HEK293 (cell line): ENCODE data around the gene DST.

ENCODE experiments used
- CTCF ChIA-PET: fragments of 350-600 bp; formaldehyde crosslinking; extraction: SDS; loops from one replicate; lab custom pipeline; 2021; ENCODE audit warnings: antibody characterized with exemption; lab: Yijun Ruan, JAX
- POLR2A ChIA-PET: fragments of 300-600 bp; formaldehyde crosslinking; extraction: SDS; loops from one replicate; lab custom pipeline; 2020; ENCODE audit warnings: antibody characterized with exemption, inconsistent platforms; lab: Yijun Ruan, JAX
- H3K27ac ChIP-seq: fragments of 200-500 bp; sonication (Bioruptor generic); 2 replicates; pipeline ENCODE4 v1.5.1; 2014; ENCODE audit warnings: low read depth, low read length, control low read depth, inconsistent platforms; ENCODE audit errors: extremely low read depth
- H3K36me3 ChIP-seq, 2 experiments: fragments of 200-500 bp in 1 of 2; sonication (Bioruptor generic) in 1 of 2; 1 replicate in 1 of 2; 2 replicates in 1 of 2; pipeline ENCODE4 v1.5.1; 2014 to 2017; ENCODE audit warnings: inconsistent platforms in 2 of 2, low read length in 2 of 2; ENCODE audit not compliant: control insufficient read depth in 2 of 2, insufficient read depth in 1 of 2
- H3K4me1 ChIP-seq: fragments of 200-500 bp; sonication (Bioruptor generic); 2 replicates; pipeline ENCODE4 v1.5.1; 2014; ENCODE audit warnings: mild to moderate bottlenecking, low read length, inconsistent platforms; ENCODE audit not compliant: control insufficient read depth, insufficient read depth
- H3K4me3 ChIP-seq: 2 replicates; pipeline ENCODE4 v1.5.1; 2011; ENCODE audit warnings: low read depth, mild to moderate bottlenecking, control low read depth, low read length, moderate library complexity
- H3K9me3 ChIP-seq: fragments of 200-500 bp; sonication (Bioruptor generic); 2 replicates; pipeline ENCODE4 v1.5.1; 2014; ENCODE audit warnings: low read depth, low read length, inconsistent platforms; ENCODE audit not compliant: control insufficient read depth, insufficient read depth
- EGR2 ChIP-seq: fragments of 450-650 bp; formaldehyde crosslinking; IDR thresholded peaks from 2 replicates; pipeline ENCODE4 v1.5.1; 2016; ENCODE audit warnings: low read depth, missing biosample characterization, missing genetic modification characterization
- KLF7 ChIP-seq: fragments of 450-650 bp; formaldehyde crosslinking; IDR thresholded peaks from 2 replicates; pipeline ENCODE4 v1.5.1; 2016; ENCODE audit warnings: missing biosample characterization, missing genetic modification characterization, borderline replicate concordance
- OSR2 ChIP-seq: fragments of 450-650 bp; formaldehyde crosslinking; IDR thresholded peaks from 2 replicates; pipeline ENCODE4 v1.5.1; 2016; ENCODE audit warnings: missing biosample characterization, missing genetic modification characterization
- PRDM1 ChIP-seq: fragments of 450-650 bp; formaldehyde crosslinking; IDR thresholded peaks from 2 replicates; pipeline ENCODE4; 2016; ENCODE audit warnings: missing biosample characterization, missing genetic modification characterization
- ZBTB48 ChIP-seq: fragments of 450-650 bp; formaldehyde crosslinking; IDR thresholded peaks from 2 replicates; pipeline ENCODE4 v1.5.1; 2016; ENCODE audit warnings: missing biosample characterization, missing genetic modification characterization
- ZFP41 ChIP-seq: fragments of 450-650 bp; formaldehyde crosslinking; IDR thresholded peaks from 2 replicates; pipeline ENCODE4 v1.5.1; 2016; ENCODE audit warnings: missing biosample characterization, missing genetic modification characterization, borderline replicate concordance
- ZNF19 ChIP-seq: fragments of 450-650 bp; formaldehyde crosslinking; IDR thresholded peaks from 2 replicates; pipeline ENCODE4; 2016; ENCODE audit warnings: missing biosample characterization, missing genetic modification characterization, low read depth
- ZNF221 ChIP-seq: fragments of 450-650 bp; formaldehyde crosslinking; IDR thresholded peaks from 2 replicates; pipeline ENCODE4 v1.5.1; 2017; ENCODE audit warnings: missing biosample characterization, missing genetic modification characterization, borderline replicate concordance
- ZNF248 ChIP-seq: fragments of 450-650 bp; formaldehyde crosslinking; IDR thresholded peaks from 2 replicates; pipeline ENCODE4 v1.5.1; 2017; ENCODE audit warnings: missing biosample characterization, missing genetic modification characterization
- ZNF302 ChIP-seq: fragments of 450-650 bp; formaldehyde crosslinking; IDR thresholded peaks from 2 replicates; pipeline ENCODE4 v1.5.1; 2016; ENCODE audit warnings: missing biosample characterization, missing genetic modification characterization, low read depth
- ZNF391 ChIP-seq: fragments of 450-650 bp; formaldehyde crosslinking; IDR thresholded peaks from 2 replicates; pipeline ENCODE4 v1.5.1; 2016; ENCODE audit warnings: low read depth, missing biosample characterization, missing genetic modification characterization, borderline replicate concordance
- ZNF707 ChIP-seq: fragments of 450-650 bp; formaldehyde crosslinking; IDR thresholded peaks from 2 replicates; pipeline ENCODE4 v1.5.1; 2016; ENCODE audit warnings: missing biosample characterization, missing genetic modification characterization
- ZNF785 ChIP-seq: fragments of 450-650 bp; formaldehyde crosslinking; IDR thresholded peaks from 2 replicates; pipeline ENCODE4 v1.5.1; 2016; ENCODE audit warnings: missing biosample characterization, missing genetic modification characterization
- ZNF843 ChIP-seq: fragments of 450-650 bp; formaldehyde crosslinking; IDR thresholded peaks from 2 replicates; pipeline ENCODE4 v1.5.1; 2016; ENCODE audit warnings: missing biosample characterization, missing genetic modification characterization
- ZSCAN16 ChIP-seq: fragments of 450-650 bp; formaldehyde crosslinking; IDR thresholded peaks from 2 replicates; pipeline ENCODE4 v1.5.1; 2016; ENCODE audit warnings: missing biosample characterization, missing genetic modification characterization
- ZSCAN23 ChIP-seq: fragments of 450-650 bp; formaldehyde crosslinking; IDR thresholded peaks from 2 replicates; pipeline ENCODE4 v1.5.1; 2016; ENCODE audit warnings: missing biosample characterization, missing genetic modification characterization
- TF ChIP-seq, protein P1 (sequence below): fragments of 450-650 bp; formaldehyde crosslinking; IDR thresholded peaks from 2 replicates; pipeline ENCODE4 v1.5.1; 2016; ENCODE audit warnings: missing biosample characterization, missing genetic modification characterization
- TF ChIP-seq, protein P2 (sequence below): fragments of 450-650 bp; formaldehyde crosslinking; IDR thresholded peaks from 2 replicates; pipeline ENCODE4 v1.5.1; 2016; ENCODE audit warnings: missing biosample characterization, missing genetic modification characterization
- TF ChIP-seq, protein P3 (sequence below): fragments of 450-650 bp; formaldehyde crosslinking; IDR thresholded peaks from 2 replicates; pipeline ENCODE4 v1.5.1; 2016; ENCODE audit warnings: missing biosample characterization, missing genetic modification characterization

DST gene

DNA sequence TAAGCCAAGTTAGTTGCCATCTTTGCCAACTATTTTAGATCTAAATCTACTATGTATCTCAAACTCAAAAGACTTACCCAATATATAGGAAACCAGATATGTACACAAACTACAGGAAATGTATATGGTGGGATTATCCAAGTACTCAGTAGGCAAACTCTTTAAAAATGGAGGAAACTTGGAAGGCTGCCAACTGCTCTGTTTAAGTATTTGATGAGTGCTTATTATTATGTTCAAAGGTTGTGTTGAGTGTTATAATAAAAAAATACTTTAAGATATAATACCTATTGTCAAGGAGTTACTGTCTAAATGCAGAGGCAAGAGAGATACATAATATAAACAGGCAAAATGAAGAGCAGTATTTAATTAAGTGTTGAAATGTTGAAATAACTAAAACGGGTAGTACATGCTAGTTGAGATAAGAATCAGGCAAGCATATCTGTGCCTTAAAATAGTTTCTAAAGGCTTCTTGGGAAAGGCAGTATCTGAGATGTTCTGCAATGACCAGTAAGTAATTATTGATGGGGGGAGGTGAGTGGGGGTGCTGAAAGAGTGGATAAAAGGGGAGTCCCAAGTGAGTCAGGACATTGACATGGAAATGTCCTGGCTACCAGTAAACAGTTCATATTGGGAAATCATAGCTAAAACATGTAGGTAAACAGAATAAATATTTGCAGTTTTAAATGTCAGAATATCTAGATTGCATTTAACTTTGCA, 6.5 kb upstream of the DST start (continued):
- TF ChIP-seq, protein P1, sequence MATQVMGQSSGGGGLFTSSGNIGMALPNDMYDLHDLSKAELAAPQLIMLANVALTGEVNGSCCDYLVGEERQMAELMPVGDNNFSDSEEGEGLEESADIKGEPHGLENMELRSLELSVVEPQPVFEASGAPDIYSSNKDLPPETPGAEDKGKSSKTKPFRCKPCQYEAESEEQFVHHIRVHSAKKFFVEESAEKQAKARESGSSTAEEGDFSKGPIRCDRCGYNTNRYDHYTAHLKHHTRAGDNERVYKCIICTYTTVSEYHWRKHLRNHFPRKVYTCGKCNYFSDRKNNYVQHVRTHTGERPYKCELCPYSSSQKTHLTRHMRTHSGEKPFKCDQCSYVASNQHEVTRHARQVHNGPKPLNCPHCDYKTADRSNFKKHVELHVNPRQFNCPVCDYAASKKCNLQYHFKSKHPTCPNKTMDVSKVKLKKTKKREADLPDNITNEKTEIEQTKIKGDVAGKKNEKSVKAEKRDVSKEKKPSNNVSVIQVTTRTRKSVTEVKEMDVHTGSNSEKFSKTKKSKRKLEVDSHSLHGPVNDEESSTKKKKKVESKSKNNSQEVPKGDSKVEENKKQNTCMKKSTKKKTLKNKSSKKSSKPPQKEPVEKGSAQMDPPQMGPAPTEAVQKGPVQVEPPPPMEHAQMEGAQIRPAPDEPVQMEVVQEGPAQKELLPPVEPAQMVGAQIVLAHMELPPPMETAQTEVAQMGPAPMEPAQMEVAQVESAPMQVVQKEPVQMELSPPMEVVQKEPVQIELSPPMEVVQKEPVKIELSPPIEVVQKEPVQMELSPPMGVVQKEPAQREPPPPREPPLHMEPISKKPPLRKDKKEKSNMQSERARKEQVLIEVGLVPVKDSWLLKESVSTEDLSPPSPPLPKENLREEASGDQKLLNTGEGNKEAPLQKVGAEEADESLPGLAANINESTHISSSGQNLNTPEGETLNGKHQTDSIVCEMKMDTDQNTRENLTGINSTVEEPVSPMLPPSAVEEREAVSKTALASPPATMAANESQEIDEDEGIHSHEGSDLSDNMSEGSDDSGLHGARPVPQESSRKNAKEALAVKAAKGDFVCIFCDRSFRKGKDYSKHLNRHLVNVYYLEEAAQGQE (tag by site-specific recombination): no peak
- no peak for TF ChIP-seq ZBTB48 (tag by site-specific recombination)
- TF ChIP-seq PRDM1 (tag by site-specific recombination): no peak
- TF ChIP-seq OSR2 (tag by site-specific recombination): 0 out of 2 replicates have a peak, but pooled peaks have one; percentile 27
- no peak for TF ChIP-seq ZNF843 (tag by site-specific recombination)

DNA sequence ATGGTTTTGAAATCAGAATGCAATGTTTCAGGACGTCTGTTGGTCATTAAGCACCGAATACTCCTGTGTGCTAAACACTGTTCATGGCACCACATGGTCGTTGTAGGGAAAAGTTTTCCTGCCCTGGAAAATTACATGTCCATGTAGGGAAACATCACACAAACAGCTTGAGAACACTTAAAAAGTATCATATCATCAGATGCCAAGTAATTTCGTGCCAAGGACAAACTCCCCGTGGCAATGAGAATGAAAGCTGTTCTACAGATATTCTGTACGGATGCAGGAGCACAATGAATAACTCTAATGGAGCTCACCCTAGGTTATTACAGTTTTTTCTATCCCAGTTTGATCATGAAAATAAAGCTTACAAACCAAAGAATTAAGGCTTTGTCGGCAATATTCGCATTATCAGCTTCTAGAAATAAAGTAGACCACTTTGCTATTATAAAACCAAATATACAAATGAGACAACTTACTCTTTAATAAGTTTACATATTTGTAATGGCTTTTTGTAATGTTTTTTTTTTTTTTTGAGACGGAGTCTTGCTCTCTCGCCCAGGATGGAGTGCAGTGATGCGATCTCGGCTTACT, 4.6 kb upstream of the DST start:
- ChIA-PET POLR2A (no interaction called here), CTCF (interaction anchor here (0.6 to 1.9 kb wide), 9 partner anchors 9 to 666 kb away, joined by 3 to 6 read pairs (median 3); no protein-coding TSS in a partner anchor)
- H3K4me1 ChIP-seq: peaks cover 17% of the 10 kb centered on the region
- H3K36me3 ChIP-seq: peaks cover 4 to 31% of the 10 kb centered on the region in 2 experiments
- TF ChIP-seq ZNF391 (tag by site-specific recombination) (no peak), ZFP41 (tag by site-specific recombination) (no peak)
- no peak overlapping the region for H3K27ac ChIP-seq
- no peak overlapping the region for H3K4me3 ChIP-seq
- no peaks in the 10 kb centered on the region for H3K9me3 ChIP-seq

DNA sequence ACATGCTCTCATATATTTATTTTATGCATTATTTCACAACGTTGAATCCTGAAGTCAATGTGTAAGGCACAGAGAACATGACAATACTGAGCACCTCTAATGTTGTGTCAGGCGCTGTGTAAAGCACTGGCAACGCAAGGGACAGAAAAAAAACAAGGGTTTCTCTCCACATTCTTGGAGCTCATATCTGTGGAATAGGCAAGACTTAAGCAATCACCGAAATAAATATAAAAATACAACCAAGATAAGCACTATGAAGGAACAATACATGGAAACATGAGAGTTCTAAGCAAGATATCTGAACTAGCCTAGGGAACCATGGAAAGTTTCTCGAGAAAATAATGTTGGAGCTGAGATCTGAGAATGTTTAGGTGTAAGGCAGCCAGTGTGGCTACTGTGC, 1.7 kb upstream of the DST start:
- Histone ChIP-seq H3K27ac (no peak overlapping the region), H3K4me1 (peaks cover 8% of the 10 kb centered on the region), H3K4me3 (no peak overlapping the region), H3K9me3 (no peaks in the 10 kb centered on the region), H3K36me3 (peaks cover 10 to 42% of the 10 kb centered on the region in 2 experiments)
- TF ChIP-seq ZNF221 (tag by site-specific recombination): no peak
- TF ChIP-seq, protein P2, sequence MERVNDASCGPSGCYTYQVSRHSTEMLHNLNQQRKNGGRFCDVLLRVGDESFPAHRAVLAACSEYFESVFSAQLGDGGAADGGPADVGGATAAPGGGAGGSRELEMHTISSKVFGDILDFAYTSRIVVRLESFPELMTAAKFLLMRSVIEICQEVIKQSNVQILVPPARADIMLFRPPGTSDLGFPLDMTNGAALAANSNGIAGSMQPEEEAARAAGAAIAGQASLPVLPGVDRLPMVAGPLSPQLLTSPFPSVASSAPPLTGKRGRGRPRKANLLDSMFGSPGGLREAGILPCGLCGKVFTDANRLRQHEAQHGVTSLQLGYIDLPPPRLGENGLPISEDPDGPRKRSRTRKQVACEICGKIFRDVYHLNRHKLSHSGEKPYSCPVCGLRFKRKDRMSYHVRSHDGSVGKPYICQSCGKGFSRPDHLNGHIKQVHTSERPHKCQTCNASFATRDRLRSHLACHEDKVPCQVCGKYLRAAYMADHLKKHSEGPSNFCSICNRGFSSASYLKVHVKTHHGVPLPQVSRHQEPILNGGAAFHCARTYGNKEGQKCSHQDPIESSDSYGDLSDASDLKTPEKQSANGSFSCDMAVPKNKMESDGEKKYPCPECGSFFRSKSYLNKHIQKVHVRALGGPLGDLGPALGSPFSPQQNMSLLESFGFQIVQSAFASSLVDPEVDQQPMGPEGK (tag by site-specific recombination): no peak
- POLR2A ChIA-PET: no interaction called here
- CTCF ChIA-PET: interaction anchor here (0.9 to 2.4 kb wide), 8 partner anchors 9 to 311 kb away, joined by 3 to 17 read pairs (median 3); no protein-coding TSS in a partner anchor

DNA sequence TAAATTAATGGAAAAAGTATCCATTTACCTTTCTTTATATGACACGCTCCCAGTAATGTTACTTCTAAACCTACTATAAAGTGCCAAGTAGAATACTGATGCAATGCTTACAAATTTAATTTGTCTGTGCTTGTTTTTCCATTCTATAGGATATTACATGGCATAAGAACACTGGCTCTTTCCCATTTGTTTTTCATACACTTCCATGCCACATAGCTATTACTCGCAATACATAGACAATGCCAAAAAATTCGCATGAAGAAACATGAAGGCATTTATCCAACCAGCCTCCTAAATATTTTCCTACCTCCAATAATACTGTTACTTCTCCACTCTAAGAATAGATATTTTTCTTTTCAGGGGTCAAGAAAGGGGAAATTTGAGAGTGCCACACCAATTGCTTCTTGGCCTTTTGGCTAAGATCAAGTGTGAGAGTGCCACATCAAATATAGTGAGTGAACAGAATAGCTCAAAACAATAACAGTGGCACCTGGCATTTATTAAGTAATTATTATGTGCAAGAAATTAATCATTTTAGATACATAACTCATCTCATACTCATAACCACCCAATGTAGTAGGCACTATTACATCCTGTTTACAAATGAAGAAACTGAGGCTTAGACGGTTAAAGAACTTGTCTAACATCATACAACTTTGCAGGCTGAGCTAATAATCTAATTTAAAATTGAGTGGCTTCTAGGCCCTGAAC, 845 bp upstream of the DST start:
- H3K27ac ChIP-seq: no peak overlapping the region
- H3K4me3 ChIP-seq: no peak overlapping the region
- CTCF ChIA-PET: interaction anchor here (0.6 to 2.4 kb wide), 13 partner anchors 8 to 352 kb away, joined by 3 to 17 read pairs (median 3); no protein-coding TSS in a partner anchor
- POLR2A ChIA-PET: no interaction called here
- peaks cover 16 to 48% of the 10 kb centered on the region in 2 experiments for H3K36me3 ChIP-seq
- H3K9me3 ChIP-seq: no peaks in the 10 kb centered on the region
- no peaks in the 10 kb centered on the region for H3K4me1 ChIP-seq
- TF ChIP-seq ZNF785 (tag by site-specific recombination): no peak
- TF ChIP-seq ZNF302 (tag by site-specific recombination): no peak
- no peak for TF ChIP-seq ZNF707 (tag by site-specific recombination)
- TF ChIP-seq EGR2 (tag by site-specific recombination): no peak
- no peak for TF ChIP-seq ZSCAN16 (tag by site-specific recombination)
- TF ChIP-seq, protein P3, sequence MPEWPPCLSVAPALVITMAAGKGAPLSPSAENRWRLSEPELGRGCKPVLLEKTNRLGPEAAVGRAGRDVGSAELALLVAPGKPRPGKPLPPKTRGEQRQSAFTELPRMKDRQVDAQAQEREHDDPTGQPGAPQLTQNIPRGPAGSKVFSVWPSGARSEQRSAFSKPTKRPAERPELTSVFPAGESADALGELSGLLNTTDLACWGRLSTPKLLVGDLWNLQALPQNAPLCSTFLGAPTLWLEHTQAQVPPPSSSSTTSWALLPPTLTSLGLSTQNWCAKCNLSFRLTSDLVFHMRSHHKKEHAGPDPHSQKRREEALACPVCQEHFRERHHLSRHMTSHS (tag by site-specific recombination): no peak
- no peak for TF ChIP-seq KLF7 (tag by site-specific recombination)
- no peak for TF ChIP-seq ZSCAN23 (tag by site-specific recombination)
- no peak for TF ChIP-seq ZNF19 (tag by site-specific recombination)
- no peak for TF ChIP-seq ZNF248 (tag by site-specific recombination)
